Neural cell (in vitro differentiated cells): ENCODE data around the gene USP2.

Experiments
- CTCF ChIP-seq: fragments of 450-650 bp; IDR thresholded peaks from 2 replicates; pipeline ENCODE4 v1.5.1; 2014; ENCODE audit warnings: antibody characterized with exemption, mild to moderate bottlenecking, moderate library complexity; ENCODE audit not compliant: poor library complexity, severe bottlenecking
- EZH2 ChIP-seq: fragments of 200-600, 300-800 bp; shearing (Covaris generic), sonication (generic); IDR thresholded peaks from 2 replicates; pipeline ENCODE4 v1.6.1; 2014; ENCODE audit warnings: antibody characterized with exemption, low read length, borderline replicate concordance, mild to moderate bottlenecking; ENCODE audit not compliant: insufficient read depth, poor library complexity, severe bottlenecking
- REST ChIP-seq: IDR thresholded peaks from 2 replicates; pipeline ENCODE4 v1.6.1; 2012; ENCODE audit warnings: borderline replicate concordance

- TF ChIP-seq EZH2 (no peak), CTCF (no peak), REST (no peak)
Measured at GRCh38 chr11:119391275-119391674, 9.8 kb upstream of the USP2 start.
